Thyroid gland (tissue), 4 donors: ENCODE measurements around the gene ARL13B.

Source experiments
- CTCF ChIP-seq, 6 experiments: fragments of 200-600 bp in 3 of 6; fragments of 450-650 bp in 3 of 6; sonication (generic) in 3 of 6; IDR thresholded peaks; one replicate each; pipeline ENCODE4 v1.5.1; 2016 to 2019; ENCODE audit warnings: antibody characterized with exemption in 6 of 6, mild to moderate bottlenecking in 2 of 6, inconsistent platforms in 1 of 6, moderate library complexity in 1 of 6
- POLR2A ChIP-seq, 2 donors: fragments of 450-650 bp; IDR thresholded peaks; one replicate each; pipeline ENCODE4 v1.6.1; 2017; ENCODE audit warnings: antibody characterized with exemption in 2 of 2, mild to moderate bottlenecking in 2 of 2, moderate library complexity in 1 of 2

GRCh38 chr3:94001827-94002495 lies 22.0 kb downstream of the ARL13B start:
- TF ChIP-seq CTCF (IDR thresholded peaks at IDR 0.05) (no peak), POLR2A (IDR thresholded peaks at IDR 0.05) (no peak)
